ENCODE measurements around the gene STUM. TPM values are rescaled to one million over a fixed set of nuclear protein-coding genes. Genes with fewer than 3 reads are reported as not detected.
"Not testable (repeated sequence)": the region's sequence is repeated elsewhere in the genome, so short reads cannot be mapped to it uniquely, and the experiment has no call there.

Gene STUM
- total RNA-seq, 2 experiments from 2014 or later, result not detected

DNA sequence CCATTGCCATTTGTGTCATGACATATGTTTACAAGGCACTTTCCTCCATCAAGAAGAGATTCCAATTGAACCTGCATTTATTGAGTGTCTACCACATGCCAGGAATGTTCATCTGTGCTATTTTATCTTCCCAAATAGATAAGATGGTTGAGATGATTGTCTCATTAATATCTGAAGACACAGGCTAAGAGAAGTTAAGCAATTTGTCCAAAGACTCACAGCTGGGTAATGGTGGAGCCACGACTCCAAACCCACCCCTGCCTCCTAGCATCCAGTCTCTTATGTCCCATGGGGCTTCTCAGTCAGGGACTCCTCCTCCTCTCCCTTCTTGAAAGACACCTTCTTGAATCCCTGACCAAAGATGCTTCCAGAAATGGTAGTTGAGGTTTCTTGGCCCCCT lies 68.1 kb downstream of the STUM start:
- Mint-ChIP-seq H3K36me3 (no peaks in the 10 kb centered on the region), H3K27me3 (no peaks in the 10 kb centered on the region), H3K9me3 (no peaks in the 10 kb centered on the region), H3K27ac (no peak overlapping the region), H3K4me1 (ENCODE audit: low read depth) (no peaks in the 10 kb centered on the region), H3K4me3 (no peak overlapping the region)
- ChIA-PET POLR2A (no interaction called here), CTCF (no interaction called here)
- no peak for DNase-seq
- intact Hi-C loops (cut with micrococcal nuclease), result no loop called here

DNA sequence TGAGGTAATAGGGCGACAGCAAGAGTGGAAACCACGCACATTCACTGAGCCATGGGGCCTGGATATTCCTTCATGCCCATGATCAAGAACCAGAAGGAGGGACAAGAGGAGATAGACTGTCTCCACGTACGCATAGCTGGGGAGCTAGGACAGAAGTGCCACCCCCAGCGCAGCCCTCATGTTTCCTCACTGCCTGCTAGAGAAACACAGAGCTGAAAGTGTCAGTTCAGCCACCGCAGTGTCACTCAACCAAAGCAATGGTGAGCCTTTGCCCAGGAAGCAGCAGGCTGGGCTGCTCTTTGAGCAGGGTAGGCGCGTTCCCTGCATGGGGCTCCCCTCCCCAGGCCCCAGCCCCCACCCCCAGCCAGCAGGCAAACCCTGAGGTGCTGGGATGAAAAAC lies 68.5 kb downstream of the STUM start:
- no peak overlapping the region for H3K27ac Mint-ChIP-seq
- no peaks in the 10 kb centered on the region for H3K9me3 Mint-ChIP-seq
- intact Hi-C loops (cut with micrococcal nuclease), result no loop called here
- H3K27me3 Mint-ChIP-seq, result no peaks in the 10 kb centered on the region
- no peak for DNase-seq
- CTCF ChIA-PET, result no interaction called here
- POLR2A ChIA-PET, result no interaction called here
- no peaks in the 10 kb centered on the region for H3K36me3 Mint-ChIP-seq
- no peaks in the 10 kb centered on the region for H3K4me1 Mint-ChIP-seq (ENCODE audit: low read depth)
- H3K4me3 Mint-ChIP-seq, result no peak overlapping the region

DNA sequence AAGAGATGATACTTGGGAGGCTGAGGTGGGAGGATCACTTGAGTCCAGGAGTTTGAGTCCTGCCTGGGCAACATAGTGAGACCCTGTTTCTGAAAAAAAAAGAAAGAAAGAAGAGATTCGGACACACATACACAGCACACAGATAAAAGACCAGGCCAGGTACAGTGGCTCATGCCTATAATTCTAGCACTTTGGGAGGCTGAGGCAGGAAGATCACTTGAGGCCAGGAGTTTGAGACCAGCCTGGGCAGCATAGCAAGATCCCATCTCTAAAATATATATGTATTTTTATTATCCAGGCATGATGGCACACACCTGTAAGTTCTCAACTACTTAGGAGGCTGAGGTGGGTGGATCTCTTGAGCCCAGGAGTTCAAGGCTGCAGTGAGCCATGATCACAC lies 69.2 kb downstream of the STUM start:
- H3K4me1 Mint-ChIP-seq (ENCODE audit: low read depth); DNase-seq; H3K27me3 Mint-ChIP-seq; CTCF ChIA-PET; POLR2A ChIA-PET; H3K9me3 Mint-ChIP-seq; intact Hi-C loops (cut with micrococcal nuclease); H3K27ac Mint-ChIP-seq; H3K36me3 Mint-ChIP-seq; H3K4me3 Mint-ChIP-seq: not testable (repeated sequence)

DNA sequence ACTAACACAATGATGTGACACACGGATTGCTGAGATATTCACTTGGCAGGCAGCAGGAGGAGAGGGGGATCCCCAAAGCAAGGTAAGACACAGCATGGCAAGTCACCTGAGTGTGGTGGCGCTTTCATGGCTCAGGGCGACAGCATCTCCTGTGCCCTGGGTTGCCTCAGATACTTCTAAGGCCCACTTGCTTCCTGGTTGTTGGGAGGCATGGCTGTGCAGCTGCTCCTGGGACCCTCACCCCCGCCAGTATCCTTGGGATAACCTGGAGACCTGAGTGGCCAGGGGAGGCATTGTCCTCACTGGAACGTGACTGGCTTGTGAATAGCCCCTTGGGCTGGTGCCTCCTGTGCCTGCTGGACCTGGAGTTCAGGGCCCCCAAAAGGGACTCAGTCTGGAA lies 69.8 kb downstream of the STUM start:
- CTCF ChIA-PET, result interaction anchor here (1.6 kb wide), 1 partner anchor 10 kb away, joined by 3 read pairs; no protein-coding TSS in a partner anchor

DNA sequence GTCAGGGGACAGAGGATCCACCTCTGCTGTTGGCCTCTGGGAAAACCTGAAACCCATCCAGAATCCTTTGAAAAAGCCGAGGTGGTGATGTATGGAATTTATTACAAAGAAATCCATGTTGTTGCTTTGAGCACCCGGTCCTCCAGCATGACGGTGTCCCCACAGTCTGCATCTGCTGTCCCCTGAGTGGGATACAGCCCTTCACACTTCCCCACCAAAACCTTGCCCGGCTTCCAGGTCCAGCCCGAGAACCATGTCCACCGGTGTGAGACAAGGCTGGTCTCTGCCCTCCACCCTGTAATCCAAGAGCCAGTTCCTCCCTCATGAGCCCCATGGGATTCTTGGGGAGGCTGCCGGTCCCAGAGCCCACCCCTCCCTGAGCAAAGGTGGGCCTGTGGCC lies 70.5 kb downstream of the STUM start:
- no peak overlapping the region for H3K4me3 Mint-ChIP-seq
- no peaks in the 10 kb centered on the region for H3K9me3 Mint-ChIP-seq
- no peaks in the 10 kb centered on the region for H3K36me3 Mint-ChIP-seq
- intact Hi-C loops (cut with micrococcal nuclease), result no loop called here
- H3K27ac Mint-ChIP-seq, result no peak overlapping the region
- DNase-seq, result no peak
- POLR2A ChIA-PET, result no interaction called here
- no peaks in the 10 kb centered on the region for H3K27me3 Mint-ChIP-seq
- no peaks in the 10 kb centered on the region for H3K4me1 Mint-ChIP-seq (ENCODE audit: low read depth)
- CTCF ChIA-PET, result interaction anchor here (1.6 kb wide), 1 partner anchor 10 kb away, joined by 3 read pairs; no protein-coding TSS in a partner anchor

More for the DNA sequence above, 69.8 kb downstream of the STUM start:
- Mint-ChIP-seq H3K36me3 (no peaks in the 10 kb centered on the region), H3K27ac (no peak overlapping the region), H3K4me3 (no peak overlapping the region), H3K27me3 (no peaks in the 10 kb centered on the region), H3K4me1 (ENCODE audit: low read depth) (no peaks in the 10 kb centered on the region), H3K9me3 (no peaks in the 10 kb centered on the region)
- POLR2A ChIA-PET, result no interaction called here
- intact Hi-C loops (cut with micrococcal nuclease), result no loop called here
- DNase-seq, result no peak

DNA sequence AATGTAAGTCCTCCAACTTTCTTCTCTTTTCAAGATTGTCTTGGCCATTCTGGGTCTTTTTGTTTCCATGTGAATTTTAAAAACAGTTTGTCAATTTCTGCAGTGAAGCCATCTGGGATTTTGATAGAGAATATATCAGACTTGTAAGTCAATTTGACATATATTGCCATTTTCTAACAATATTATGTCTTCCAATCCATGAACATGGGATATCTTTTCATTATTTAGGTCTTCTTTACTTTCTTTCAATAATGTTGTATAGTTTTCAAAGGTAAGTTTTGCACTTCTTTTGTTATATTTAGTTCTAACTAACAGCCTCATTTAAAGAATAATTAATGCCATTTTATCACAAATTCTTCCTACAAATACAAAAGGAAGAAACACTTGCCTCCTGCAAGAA lies 73.4 kb downstream of the STUM start:
- Mint-ChIP-seq H3K4me3 (no peak overlapping the region), H3K36me3 (peaks cover 2% of the 10 kb centered on the region), H3K4me1 (ENCODE audit: low read depth) (peaks cover 12% of the 10 kb centered on the region), H3K9me3 (no peaks in the 10 kb centered on the region), H3K27ac (no peak overlapping the region), H3K27me3 (peaks cover 1% of the 10 kb centered on the region)
- POLR2A ChIA-PET, result no interaction called here
- intact Hi-C loops (cut with micrococcal nuclease), result loop anchor here (10.0 kb wide), 1 partner anchor 823 kb away; no protein-coding TSS in a partner anchor
- CTCF ChIA-PET, result no interaction called here
- no peak for DNase-seq

DNA sequence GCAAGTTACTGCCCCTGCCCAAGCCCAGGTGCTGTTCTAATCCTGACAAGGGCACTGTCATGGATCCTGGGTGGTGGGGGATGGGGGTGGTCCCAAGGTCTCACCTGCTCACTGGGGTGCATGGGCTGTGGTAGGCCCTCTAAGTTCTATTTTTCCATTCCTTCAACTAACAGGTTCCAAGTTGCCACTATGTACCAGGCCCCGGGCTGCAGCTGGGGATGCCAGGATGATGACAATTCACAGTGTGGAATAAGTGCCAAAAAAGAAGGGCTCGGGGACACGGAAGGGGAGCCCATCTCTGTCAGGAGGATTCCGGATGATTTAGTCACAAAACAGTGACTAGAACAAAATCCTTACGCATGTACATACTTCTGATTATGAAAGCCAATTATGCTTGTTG lies 76.0 kb downstream of the STUM start:
- Mint-ChIP-seq H3K4me1 (ENCODE audit: low read depth) (peaks cover 25% of the 10 kb centered on the region), H3K9me3 (peaks cover 7% of the 10 kb centered on the region), H3K4me3 (no peak overlapping the region), H3K27ac (no peak overlapping the region), H3K36me3 (peaks cover 4% of the 10 kb centered on the region), H3K27me3 (peaks cover 1% of the 10 kb centered on the region)
- CTCF ChIA-PET, result interaction anchor here (0.7 to 2.2 kb wide), 5 partner anchors 9 to 471 kb away, joined by 3 to 7 read pairs (median 5); no protein-coding TSS in a partner anchor
- no peak for DNase-seq
- intact Hi-C loops (cut with micrococcal nuclease), result loop anchor here (10.0 kb wide), 1 partner anchor 820 kb away; no protein-coding TSS in a partner anchor
- POLR2A ChIA-PET, result no interaction called here

DNA sequence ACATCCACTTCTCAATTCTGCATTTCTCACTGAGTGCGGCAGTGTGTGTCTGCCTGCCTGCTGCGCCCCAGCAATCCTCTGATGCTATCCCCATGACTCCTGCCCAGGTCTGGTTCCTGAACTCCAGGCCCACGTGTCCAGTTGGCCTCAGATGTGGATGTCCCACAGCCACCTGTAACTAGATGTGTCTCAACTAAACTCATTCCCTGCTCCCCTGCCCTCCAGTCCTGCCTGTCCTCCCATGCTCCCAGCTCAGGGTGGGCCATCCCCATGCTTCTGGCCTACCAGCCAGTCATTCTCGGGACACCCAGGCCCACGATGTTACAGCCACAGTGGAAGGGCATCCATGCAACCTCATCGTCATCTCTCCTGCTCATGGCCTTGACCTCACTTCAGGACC lies 76.8 kb downstream of the STUM start:
- peaks cover 1% of the 10 kb centered on the region for H3K27me3 Mint-ChIP-seq
- H3K9me3 Mint-ChIP-seq, result peaks cover 7% of the 10 kb centered on the region
- no peak overlapping the region for H3K27ac Mint-ChIP-seq
- H3K4me1 Mint-ChIP-seq (ENCODE audit: low read depth), result peaks cover 25% of the 10 kb centered on the region
- intact Hi-C loops (cut with micrococcal nuclease), result loop anchor here (10.0 kb wide), 1 partner anchor 819 kb away; no protein-coding TSS in a partner anchor
- POLR2A ChIA-PET, result no interaction called here
- no peak overlapping the region for H3K4me3 Mint-ChIP-seq
- CTCF ChIA-PET, result interaction anchor here (0.7 to 4.1 kb wide), 6 partner anchors 63 to 472 kb away, joined by 3 to 46 read pairs (median 14); no protein-coding TSS in a partner anchor
- H3K36me3 Mint-ChIP-seq, result peaks cover 4% of the 10 kb centered on the region
- DNase-seq, result no peak

DNA sequence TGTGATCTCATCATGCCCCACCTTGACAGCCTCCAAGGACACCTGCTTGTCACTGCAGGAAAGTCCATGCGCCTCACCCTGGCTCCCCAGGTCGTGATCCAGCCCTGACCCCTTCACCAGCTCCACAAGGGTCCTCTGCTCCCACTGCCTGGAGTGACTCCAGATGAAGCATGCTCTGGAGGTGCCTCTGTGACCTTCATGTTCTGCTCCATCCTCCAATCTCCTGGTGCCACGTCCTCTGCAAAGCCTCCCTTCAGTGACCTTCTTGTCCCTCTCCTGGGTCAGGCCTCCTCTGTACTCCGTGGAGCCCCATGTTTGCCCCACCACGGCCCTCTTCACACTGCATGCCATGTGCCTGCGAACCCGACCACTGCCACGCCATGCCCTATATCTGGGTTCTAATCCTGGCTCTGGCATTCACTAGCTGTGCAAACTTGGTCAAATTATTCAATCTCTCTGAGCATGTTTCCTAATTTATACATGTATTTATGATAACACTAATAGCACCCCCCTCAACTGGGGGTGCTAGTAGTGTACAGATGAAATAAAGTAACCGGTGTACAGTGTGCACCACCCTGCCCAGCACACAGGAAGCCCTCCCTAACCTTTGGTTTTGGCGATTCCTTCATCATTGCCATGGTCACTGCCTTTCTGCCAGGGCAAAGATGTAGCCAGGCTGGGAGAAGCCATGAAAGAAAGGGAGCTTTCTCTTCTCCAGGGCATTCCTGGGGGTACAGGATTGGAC lies 77.4 kb downstream of the STUM start:
- H3K27ac Mint-ChIP-seq, result no peak overlapping the region
- CTCF ChIA-PET, result interaction anchor here (0.6 to 4.1 kb wide), 58 partner anchors 9 to 823 kb away, joined by 3 to 46 read pairs (median 4); partner anchors contain the start of genes COQ8A, PARP1, PSEN2 and STUM
- peaks cover 1% of the 10 kb centered on the region for H3K27me3 Mint-ChIP-seq
- intact Hi-C loops (cut with micrococcal nuclease), result loop anchor here (1.0 to 10.0 kb wide), 6 partner anchors 61 to 819 kb away; partner anchors contain the start of genes COQ8A and ITPKB
- peaks cover 4% of the 10 kb centered on the region for H3K36me3 Mint-ChIP-seq
- H3K4me3 Mint-ChIP-seq, result peak overlapping the region; percentile 38
- peaks cover 25% of the 10 kb centered on the region for H3K4me1 Mint-ChIP-seq (ENCODE audit: low read depth)
- DNase-seq, result no peak
- POLR2A ChIA-PET, result interaction anchor here (0.7 kb wide), 1 partner anchor 200 kb away, joined by 3 read pairs; no protein-coding TSS in a partner anchor
- H3K9me3 Mint-ChIP-seq, result peaks cover 7% of the 10 kb centered on the region

DNA sequence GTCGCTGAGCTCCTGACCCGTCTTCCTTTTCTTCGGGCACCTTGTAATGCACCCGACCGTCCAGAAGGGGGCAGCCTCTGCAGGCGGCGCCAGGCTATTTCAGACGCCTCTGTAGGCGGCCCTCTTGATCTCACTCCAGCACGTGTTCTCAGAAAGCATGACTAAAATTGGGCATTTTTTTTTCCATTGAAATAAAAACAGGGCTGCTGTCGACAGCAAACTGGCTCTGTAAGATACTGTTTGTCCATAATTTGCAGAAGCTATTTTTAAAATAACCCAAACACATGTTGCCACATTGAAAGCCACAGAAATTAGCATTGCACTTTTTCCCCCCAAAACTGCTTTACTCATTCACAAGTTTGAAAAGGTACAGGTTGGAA lies 78.0 kb downstream of the STUM start:
- Mint-ChIP-seq H3K36me3 (peaks cover 4% of the 10 kb centered on the region), H3K4me1 (ENCODE audit: low read depth) (peaks cover 25% of the 10 kb centered on the region), H3K27ac (peak overlapping the region; percentile 76), H3K4me3 (peak overlapping the region; percentile 38), H3K27me3 (peaks cover 1% of the 10 kb centered on the region), H3K9me3 (peaks cover 7% of the 10 kb centered on the region)
- ChIA-PET CTCF (interaction anchor here (0.6 to 4.1 kb wide), 57 partner anchors 9 to 822 kb away, joined by 3 to 46 read pairs (median 4); partner anchors contain the start of genes COQ8A, PARP1, PSEN2 and STUM), POLR2A (interaction anchor here (0.7 kb wide), 1 partner anchor 200 kb away, joined by 3 read pairs; no protein-coding TSS in a partner anchor)
- intact Hi-C loops (cut with micrococcal nuclease), result loop anchor here (1.0 to 10.0 kb wide), 6 partner anchors 60 to 818 kb away; partner anchors contain the start of genes COQ8A and ITPKB
- DNase-seq, result peak; percentile 92

DNA sequence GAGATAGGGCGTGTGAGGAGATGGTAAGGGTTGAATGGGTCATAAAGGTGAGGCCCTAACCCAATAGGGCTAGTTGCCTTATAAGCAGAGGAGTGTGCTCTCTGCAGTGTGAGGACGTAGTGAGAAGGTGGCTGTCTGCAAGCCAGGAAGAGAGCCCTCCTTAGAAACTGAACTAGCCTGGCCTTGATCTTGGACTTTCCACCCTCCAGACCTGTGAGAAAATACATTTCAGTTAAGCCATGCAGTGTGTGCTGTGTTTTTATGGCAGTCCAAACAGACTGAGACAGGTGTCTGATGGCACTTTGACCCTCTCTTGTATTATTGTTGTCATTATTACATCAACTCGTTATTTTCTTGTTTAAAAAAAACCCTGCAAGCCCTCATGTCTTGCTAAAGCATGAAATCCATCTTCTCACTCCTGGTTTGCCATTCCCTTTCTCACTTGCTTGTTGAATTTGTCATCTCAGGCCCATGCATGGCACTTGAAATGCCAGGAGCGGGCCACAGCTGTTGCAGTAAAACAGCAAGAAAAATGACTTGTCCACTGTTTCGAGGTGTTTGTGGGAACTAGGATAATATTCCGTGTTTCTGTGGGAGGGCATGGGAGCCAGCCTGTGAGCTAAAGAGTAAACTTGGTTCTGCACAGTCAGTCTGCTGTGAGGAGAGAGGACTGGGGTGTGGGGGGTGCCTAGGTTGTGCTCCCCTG lies 78.6 kb downstream of the STUM start:
- no peak overlapping the region for H3K4me3 Mint-ChIP-seq
- CTCF ChIA-PET, result interaction anchor here (0.6 to 4.1 kb wide), 33 partner anchors 8 to 821 kb away, joined by 3 to 46 read pairs (median 4); partner anchors contain the start of gene PSEN2
- POLR2A ChIA-PET, result interaction anchor here (0.7 kb wide), 1 partner anchor 199 kb away, joined by 3 read pairs; no protein-coding TSS in a partner anchor
- H3K9me3 Mint-ChIP-seq, result peaks cover 7% of the 10 kb centered on the region
- peaks cover 26% of the 10 kb centered on the region for H3K4me1 Mint-ChIP-seq (ENCODE audit: low read depth)
- H3K27me3 Mint-ChIP-seq, result peaks cover 1% of the 10 kb centered on the region
- peaks cover 6% of the 10 kb centered on the region for H3K36me3 Mint-ChIP-seq
- H3K27ac Mint-ChIP-seq, result peak overlapping the region; percentile 77
- intact Hi-C loops (cut with micrococcal nuclease), result loop anchor here (2.0 to 10.0 kb wide), 3 partner anchors 60 to 818 kb away; partner anchors contain the start of gene COQ8A
- DNase-seq, result no peak

All from activated CD4-positive, alpha-beta memory T cell treated with anti-CD3 and anti-CD28 coated beads for 36 hours (primary cell).